NCI-H187 (cell line): ENCODE data around the gene UBE2L5.

ENCODE experiments used
- DNase-seq, 2 experiments: peaks; one replicate each; lab custom pipeline; 2025; lab: John Stamatoyannopoulos, UW

The UBE2L5 gene

DNA sequence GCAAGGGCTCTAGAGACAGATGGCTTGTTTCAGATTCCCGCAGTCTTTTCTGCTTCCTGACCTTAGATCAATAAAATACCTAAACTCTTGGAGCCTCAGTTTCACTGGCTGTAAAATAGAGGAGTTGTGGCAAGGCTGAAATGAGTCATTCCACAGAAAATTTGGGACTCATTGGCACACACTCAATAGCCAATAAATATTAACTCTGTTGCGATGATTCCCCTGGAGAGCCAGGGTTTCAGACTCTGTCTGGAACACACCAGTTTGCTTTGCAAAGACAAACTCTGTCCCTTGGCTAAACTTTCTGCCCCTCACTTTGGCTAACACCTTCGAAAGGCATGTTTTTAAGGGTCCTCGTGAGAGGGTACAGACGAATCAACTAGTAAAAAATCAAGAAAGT is 18.1 kb upstream of the UBE2L5 start:
- DNase-seq = no peak

DNA sequence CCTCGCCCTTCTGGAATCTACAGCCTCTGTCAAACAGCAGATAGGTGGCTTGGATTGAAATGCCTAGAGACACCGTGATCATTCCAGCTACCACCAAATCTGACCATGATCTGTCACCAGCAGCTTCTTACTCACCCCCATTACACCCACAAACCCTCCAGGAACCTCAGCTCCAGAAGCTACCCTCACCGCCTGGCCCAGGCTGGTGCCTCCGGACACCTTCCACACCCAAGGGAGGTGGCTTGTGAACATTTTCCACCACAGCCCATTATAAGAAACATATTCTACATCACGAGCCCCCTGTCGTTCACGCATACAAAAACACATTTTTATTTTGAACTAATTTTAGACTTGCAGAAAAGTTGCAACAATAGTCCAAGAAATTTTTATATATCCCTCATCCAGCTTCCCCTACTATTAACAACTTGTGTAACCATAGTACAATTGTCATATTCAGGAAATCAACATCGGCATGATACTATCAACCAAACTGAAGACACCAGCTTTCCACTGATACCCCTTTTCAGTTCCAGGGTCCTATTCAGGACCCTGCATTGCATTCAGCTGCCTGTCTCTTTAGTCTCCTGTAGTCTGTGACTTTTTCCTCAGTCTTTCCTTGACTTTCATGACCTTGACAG is 15.4 kb upstream of the UBE2L5 start:
- DNase-seq = no peak

DNA sequence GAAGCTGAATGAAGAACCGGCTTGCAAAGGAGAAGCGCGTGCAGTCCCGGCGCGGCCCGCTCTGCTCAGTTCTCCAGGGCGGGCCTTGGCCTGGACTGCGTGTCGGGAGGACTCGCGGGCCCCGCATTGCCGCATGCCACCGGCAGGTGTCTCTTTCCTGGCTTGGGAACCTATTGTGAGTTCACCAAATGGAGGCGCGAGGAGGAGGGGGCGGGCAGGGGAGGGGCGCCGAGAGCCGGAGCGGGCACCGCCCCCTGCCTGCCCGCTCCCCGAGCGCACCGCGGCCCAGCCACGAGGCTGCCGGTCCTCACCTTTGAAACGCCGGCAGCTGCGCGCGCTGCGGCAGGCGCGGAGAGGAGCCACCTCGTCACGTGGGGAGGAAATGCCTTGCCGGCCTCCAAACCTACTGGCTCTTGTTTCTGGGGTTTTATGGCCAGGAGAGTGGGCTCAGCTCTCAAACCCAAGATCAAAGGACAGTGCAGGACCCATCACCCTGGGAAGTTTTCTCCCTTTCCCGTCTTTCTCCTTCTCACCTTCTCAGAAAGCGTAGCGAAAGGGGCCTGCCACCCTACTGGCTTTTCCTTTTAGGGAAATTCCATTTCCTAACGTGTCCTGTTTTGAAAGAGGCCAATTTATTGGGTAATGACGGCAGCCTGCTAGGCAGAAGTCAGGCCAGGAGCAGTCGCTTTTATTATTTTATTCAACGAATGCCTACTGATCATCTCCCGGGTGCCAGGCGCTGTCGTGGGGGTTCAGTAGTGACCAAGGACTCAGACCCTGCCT is 13.8 kb upstream of the UBE2L5 start:
- DNase-seq = peak; percentile 4 to 42

DNA sequence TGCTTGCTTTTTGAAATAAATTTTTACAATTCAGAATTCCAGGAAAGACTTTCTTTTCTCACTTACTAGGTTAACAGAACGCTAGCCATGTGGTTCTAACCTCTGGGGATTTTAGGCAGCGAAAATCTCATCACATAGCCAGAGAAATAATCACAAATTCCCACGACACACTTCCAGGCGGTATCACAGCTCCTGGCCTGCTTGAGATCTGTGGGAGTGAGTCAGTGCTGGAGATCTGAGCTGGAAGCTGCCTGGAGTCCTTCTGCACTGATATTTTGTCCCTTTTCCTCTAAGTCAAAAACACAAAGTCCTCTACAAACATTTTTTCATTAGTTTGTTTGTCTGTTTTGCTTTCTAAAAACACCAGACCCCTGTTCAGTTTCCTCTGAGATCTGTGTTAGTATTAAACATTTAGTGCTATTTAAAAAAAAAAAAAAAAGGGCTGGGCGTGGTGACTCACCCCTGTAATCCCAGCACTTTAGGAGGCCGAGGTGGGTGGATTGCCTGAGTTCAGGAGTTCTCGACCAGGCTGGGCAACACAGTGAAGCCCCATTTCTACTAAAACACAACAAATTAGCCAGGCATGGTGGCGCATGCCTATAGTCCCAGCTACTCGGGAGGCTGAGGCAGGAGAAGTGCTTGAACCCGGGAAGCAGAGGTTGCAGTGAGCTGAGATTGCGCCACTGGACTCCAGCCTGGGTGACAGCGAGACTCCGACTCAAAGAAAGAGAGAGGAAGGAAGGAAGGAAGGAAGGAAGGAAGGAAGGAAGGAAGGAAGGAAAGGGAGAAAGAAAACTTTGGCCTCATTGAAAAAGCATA is 12.2 kb upstream of the UBE2L5 start:
- DNase-seq = no peak

DNA sequence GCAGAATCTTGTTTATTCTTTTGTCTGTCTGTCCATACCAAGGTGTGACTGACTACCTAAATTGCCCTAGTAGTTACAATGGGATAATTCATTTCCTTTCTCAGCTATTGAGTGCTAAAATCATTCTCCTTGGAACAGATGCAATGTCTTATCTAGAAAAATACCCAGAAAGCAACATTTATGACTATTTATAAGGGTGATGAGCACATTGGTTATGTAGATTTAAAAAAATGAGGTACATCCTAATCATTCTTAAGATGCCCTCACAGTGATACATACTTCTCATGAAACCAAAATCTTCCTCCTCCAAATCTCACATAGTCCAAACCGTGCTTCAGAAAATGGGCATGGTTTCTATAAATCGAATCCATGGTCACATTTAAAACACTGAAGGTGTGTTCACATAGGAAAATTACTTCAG is 11.6 kb upstream of the UBE2L5 start:
- DNase-seq = no peak

DNA sequence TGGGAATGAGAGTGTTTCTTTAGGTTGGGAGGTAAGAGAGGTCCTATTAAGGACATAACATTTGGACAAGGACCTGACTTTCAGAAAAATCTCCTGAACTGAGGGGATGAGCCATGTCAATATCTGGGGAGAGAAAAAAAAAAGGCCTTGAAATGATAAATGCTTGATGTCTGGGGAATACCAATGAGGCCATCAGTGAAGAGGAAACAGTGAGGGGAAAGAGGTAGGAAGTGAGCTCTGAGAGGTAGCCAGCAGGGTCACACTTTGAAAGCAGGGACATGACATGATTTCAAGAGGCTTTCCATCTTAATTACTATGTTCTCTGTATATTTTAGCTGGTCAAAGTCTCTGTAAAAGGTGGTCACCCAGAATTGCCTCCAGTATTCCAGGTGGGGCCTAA is 9.9 kb upstream of the UBE2L5 start:
- no peak for DNase-seq

DNA sequence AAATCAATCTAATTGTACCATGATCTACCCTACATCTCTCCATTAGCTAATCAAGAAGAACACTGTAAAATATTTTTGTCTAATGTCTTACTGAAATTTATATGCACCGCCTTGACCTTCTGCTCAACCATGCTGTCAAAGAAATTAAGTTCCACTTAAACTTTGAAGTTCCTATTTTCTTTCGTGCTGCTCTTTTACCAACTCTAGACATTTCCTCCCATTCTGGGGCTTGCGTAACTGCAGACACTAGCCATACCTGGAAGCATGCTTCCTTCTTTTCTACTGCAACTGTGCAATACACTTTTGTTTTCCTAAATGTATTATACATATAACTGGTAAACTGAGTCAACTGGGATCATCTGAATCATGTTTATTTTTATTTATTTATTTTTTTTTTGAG is 8.5 kb upstream of the UBE2L5 start:
- DNase-seq = no peak

DNA sequence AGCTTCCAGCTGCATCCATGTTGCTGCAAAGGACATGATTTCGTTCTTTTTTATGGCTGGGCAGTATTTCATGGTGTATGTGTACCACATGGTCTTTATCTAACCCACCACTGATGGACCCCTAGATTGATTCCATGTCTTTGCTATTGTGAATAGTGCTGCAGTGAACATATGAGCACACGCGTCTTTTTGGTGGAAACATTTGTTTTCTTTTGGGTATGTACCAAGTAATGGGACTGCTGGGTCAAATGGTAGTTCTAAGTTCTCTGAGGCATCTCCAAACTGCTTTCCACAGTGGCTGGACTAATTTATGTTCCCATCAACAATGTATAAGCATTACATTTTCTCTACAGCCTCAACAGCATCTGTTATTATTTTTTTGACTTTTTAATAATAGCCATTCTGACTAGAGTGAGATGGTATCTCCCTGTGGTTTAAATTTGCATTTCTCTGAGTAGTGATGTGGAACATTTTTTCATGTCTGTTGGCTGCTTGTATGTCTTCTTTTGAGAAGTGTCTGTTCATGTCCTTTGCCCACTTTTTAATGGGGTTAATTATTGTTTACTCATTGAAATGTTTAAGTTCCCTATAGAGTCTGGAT is 6.8 kb upstream of the UBE2L5 start:
- DNase-seq = no peak

DNA sequence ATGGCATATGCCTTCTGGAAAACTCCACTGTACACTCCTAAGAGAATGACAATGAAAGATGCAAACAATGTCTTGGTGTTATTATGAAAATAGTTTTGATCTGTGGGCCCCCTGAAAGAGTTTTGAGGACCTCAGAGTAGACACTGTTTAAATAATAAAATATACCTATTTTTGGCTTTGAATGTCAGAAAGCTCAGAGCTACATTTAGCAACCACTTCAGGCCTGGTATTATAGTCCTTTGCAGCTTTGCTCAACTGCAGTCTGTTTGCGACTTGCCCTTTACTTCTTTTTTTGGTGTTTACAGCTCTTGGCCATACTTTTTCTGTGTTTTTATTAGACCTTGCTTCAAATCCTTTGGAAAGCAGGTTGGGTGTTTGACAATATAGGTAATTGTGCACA is 5.8 kb upstream of the UBE2L5 start:
- no peak for DNase-seq

DNA sequence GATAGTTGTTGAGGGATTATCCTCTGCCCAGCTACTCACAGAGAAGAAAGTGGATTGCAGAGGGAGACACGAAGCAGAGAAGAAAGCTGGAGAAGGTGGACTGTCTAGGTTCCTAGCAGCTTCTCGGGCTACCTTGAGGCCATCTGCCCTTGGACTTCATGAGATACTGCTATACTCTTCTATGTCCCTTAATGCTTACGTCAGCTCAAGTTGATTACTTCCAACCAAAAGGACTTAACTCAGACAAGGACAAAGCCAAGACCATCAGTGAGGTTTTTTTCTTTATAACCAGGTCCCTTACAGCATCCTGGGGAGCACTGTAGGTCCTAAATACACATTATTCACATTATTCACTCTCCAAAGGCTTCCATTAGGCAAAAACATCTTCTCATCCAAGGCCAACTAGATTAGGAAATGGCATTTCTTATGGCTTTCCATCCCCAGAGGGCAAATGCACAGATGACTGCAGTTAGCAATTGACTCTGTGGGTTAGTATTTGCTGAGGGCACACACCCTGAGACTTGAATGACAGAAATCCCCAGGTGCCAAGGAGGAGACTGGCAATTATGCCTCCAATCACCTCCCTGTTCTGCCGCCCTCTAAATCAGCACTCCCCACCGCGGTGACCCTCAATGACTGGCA is 4.1 kb upstream of the UBE2L5 start:
- DNase-seq = no peak

DNA sequence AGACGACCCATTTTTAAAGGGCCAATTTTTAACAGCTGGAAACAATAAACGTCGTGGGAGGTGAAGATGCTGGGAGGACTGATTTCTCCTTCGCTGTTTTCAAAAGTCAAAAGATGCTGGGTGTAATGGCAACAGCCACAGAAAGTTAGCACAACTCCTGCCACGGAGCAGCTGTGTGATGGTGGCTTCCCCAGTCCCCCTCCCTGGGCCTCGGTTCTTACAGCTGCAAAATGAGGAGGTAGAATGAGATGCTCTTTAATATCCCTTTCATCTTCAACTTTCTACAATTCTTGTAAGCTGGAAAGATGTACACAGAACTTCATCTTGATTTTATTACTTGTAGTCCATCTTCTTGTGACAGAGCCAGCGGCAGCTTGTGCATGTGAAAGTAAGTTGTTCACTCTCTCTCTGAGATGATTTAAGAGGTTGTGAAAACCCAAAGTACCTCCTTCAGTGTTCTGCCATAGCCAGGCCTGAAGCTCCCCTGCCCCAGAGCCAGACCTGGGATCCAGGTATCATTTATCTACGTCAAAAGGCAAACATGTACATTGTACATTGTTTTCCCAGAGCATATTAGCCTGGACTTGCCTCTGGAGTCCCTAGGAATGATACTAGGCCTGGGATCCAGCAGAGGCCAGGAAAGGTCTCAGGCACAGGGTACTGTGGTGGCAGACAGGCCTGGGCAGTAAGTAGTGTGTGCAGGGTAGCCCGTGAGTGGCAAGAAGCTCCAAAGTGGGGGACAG is 3.4 kb upstream of the UBE2L5 start:
- DNase-seq = no peak

DNA sequence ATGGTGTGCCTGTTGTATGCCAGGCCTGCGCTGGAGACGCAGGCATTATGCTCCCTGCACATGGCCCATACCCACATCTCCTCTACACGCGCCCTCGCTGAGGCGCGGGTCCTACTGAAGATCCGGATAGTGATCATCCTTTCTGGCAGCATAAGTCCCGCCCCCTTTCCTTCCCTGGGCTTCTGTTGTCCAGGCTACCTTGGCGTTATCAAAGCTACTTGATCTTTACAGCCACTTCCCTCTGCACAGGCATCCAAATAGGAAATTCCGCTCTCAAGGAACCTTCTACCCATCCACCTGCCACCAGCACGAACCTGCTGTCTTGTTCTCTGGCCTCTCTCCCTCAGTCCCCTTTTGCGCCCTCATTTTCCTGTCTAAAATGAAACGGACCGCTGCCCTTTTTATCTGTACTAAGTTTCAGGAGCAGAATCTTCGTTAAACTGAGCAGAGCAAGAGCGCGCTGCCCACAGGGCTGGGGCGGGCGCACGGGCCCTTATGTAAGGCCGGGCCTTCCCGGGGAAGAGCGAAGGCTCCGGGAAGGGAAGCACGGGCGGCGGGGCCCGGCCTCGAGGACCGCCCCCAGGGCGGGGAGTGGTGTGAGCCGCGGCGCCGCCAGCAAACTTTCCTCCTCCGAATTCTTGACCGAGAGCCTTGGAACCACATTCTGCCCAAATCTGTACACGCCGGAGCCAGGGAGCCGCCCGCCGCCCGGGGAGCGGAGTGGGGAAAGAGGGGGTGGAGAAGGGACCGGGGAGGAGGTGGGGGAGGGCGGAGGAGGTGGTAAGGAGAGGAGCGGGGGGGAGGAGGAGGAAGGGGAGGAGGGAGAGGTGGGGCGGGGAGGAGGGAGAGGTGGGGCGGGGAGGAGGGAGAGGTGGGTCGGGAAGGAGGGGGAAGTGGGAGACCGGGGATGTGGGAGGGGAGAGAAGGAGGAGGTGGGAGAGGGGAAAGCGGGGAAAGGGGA is 920 bp upstream of the UBE2L5 start:
- no peak for DNase-seq

DNA sequence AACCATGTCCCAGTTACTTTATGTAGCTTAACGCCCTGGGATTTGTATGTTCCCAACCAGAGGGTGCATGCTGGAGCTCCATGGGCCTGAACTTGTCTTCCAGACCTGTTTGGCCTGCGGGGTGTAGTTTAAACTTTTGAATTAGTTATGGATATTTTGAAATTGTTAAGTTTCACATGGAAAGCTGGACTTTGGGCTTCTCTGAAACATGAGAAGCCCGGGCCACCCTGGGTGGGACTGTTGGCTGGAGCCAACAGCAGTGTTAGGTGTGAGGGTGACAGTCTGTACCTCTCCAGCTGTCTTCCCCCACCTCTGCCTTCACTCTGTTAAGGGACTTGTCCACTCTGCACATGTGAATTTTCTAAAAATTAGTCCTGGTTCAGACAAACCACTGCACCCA is 1.6 kb downstream of the UBE2L5 start:
- DNase-seq = no peak

DNA sequence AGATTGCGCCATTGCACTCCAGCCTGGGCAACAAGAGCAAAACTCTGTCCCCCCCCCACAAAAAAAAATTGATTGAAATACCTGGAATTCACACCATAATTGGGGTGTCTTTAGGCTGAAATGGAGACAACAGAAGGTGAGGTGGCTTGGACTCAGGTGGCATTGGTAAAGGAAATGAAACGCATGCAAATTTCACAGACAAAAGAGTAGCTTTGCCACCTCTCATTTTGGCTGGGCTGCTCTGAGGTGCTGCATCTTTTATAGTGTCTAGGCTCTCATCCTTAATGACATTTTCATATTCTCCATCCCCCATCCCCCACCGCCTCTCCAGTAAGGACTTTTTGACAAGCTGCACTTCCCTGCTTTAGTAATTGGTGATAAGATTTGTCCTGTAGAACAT is 6.9 kb downstream of the UBE2L5 start:
- no peak for DNase-seq

DNA sequence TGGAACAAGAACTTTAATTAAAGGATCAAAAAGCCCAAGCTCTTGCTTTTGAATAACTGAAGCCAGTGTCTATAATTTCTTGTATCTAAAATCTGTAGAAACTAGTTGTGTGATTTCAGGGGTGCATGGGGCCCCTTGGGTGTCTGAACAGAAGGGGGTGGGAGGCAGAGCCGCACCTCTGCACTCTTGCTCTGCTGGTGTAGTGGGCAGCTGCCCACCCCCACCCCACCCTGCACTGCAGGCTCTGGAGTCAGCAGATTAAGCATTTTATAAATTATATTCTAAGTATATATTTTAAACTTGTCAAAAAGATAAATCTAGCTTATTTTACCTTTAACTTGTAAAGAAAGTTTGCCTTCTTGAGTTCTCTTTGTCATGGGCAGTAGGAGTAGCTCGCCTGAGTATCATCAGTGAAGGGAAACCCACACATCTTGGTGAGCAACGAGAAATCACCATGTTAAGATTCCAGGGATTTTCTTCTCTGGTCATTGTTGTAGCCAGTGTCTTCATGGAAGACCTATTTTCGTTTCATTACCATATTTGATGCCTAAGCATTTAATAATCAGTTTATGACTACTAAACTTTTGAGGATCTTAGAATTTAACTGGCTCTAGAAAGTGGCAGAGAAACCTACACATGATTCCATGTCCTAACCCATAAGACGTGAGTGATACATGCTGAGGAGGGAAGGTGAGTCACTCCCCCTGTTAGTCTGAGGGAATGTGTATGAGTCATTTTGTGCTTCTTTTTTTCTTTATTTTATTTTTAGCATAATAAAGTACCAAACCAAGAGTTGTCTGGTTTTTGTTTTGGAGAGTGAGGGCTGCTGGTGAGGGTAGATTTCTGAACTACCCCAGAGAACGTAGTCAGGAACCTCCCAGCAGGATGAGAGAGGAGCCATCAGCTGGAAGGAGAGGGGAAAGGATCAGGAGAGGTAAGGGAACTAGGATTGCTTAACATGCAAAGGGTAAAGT is 7.7 kb downstream of the UBE2L5 start:
- DNase-seq = no peak

DNA sequence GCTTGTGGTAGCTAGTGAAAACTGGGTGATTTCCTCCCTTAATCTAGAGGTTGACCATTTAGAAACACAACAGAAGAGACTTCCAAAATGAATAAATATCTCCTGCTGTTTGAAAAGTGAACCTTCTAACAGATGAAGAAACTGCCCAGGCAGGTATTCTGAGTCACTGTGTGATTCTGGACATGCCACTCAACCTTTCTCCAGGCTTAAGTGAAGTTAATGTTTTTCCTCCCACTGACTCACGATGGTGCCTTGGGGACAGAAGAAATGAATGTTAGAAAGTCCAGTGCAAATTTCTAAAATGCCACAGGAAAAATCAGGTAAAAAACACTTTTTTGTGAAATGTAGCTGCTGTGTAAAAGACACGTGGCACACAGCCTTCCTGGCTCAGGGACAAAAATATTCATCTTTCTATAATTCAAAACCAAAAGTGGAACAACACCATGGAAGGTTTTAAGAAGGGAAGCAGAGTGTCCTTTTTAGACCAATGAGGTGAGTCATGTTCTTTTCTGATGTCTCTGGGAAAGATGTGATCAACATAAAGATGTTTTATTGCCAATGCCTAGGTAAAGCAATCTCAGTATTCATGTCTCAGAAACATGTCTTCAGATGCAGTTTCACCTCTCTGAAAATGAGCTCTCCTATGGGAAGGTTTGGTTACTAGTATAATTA is 9.1 kb downstream of the UBE2L5 start:
- DNase-seq = no peak

DNA sequence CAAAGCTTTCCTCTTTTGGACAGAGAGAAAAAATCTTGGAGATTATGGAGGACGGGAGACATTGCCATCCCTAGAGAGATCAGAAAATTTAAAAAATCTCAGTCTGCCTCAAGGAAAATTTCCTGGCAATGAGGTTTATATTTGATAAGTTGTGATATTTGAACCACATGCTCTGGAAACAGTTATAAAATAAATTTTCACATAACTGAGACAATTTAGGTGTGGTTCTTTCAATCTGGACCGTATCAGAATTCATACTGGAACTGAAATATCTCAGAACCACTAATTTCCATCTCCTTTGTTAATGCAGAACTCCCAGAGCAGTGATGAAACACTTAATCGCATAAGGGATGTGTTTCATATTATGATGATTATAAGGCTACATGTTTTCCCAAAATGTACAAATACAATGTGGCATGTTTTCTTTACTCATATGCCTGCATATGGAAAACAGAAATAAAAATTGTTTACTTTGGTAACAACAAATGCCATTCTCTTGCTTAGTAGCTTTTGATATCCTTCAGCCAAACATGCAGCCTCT is 13.7 kb downstream of the UBE2L5 start:
- no peak for DNase-seq

DNA sequence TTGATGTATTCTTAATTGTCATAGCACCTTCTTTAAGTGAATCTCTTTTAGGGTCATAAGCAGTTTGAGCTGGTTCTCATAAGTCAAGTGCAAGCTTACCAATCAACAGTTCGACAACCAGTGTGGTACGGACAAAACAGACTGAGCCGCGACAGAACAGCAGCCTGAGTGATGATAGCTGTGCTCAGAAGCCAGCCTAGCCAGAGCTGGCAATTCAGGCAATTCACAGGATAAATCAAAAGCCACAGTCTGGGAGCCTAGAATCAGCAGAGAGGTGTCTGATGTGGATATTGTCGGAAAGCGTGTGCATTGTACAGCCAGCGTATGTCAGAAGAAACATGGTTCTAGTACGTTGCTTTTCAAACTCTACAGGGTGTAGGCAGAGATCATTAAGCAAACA is 14.9 kb downstream of the UBE2L5 start:
- no peak for DNase-seq
